ENCODE results near the gene PRDX6. TPM values are rescaled to one million over a fixed set of nuclear protein-coding genes. Genes with fewer than 3 reads are reported as not detected.
"Not testable (repeated sequence)": the region's sequence is repeated elsewhere in the genome, so short reads cannot be mapped to it uniquely, and the experiment has no call there.

Gene PRDX6
- total RNA-seq, 1 experiment from 2014 or later = 376 TPM

GRCh38 chr1:173507847-173508209, 30.7 kb downstream of the PRDX6 start:
- POLR2A ChIA-PET (ENCODE audit: unreplicated experiment) = interaction anchor here (0.6 to 0.7 kb wide), 3 partner anchors 18 to 214 kb away, joined by 3 to 5 read pairs (median 3); no protein-coding TSS in a partner anchor
- DNase-seq = peak; percentile 38 to 83
- Histone ChIP-seq H3K36me3 (ENCODE audit: low read depth) (no peaks in the 10 kb centered on the region), H3K9me3 (ENCODE audit: insufficient read depth, low read depth) (no peaks in the 10 kb centered on the region), H3K79me2 (ENCODE audit: low read depth) (no peaks in the 10 kb centered on the region), H3K4me1 (replicated peaks; ENCODE audit: insufficient read depth) (peaks cover 36% of the 10 kb centered on the region), H3K4me3 (peak overlapping the region; percentile 25; the same call in 1 of the 2 replicates), H4K20me1 (ENCODE audit: insufficient read depth) (no peaks in the 10 kb centered on the region), H2AFZ (no peak overlapping the region), H3K27me3 (ENCODE audit: insufficient read depth, low read depth) (no peaks in the 10 kb centered on the region), H3F3A (ENCODE audit: insufficient read depth, low read depth) (peaks cover 23% of the 10 kb centered on the region), H3K4me2 (peak overlapping the region; percentile 75), H3K9me2 (ENCODE audit: insufficient read depth) (no peaks in the 10 kb centered on the region), H3K27ac (peak overlapping the region; percentile 84)
- CTCF ChIA-PET = interaction anchor here (0.7 kb wide), 1 partner anchor 78 kb away, joined by 3 read pairs; no protein-coding TSS in a partner anchor
- BruUV-seq (replicated peaks) = no TSS peak
- TF ChIP-seq CTCF (conservative IDR thresholded peaks at IDR 0.05) (no peak), EZH2 (IDR thresholded peaks at IDR 0.05; ENCODE audit: low read depth) (no peak)
- intact Hi-C loops (cut with micrococcal nuclease; ENCODE audit: unreplicated experiment) = loop anchor here (10.0 kb wide), 1 partner anchor 207 kb away; the partner anchor contains the start of gene KLHL20

DNA sequence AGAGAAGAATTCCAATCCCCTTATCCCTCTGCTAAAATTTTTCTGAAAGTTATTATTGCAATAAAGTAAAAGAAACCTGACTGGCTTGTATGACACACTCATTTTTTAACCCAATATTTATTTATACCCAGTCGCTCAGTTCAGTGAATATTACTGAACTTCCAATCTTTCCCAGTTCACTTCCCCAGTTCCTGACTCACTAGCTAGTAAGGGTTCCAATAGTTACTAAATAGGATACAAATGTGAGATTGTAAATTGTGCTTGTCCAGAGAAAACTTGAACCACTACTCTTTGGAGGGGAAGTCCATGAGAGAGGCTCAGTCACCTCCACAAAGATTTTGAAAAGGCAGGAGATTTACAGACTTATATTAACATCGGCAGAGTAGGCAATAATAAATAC, 31.4 kb downstream of the PRDX6 start:
- ChIA-PET POLR2A (ENCODE audit: unreplicated experiment) (no interaction called here), CTCF (no interaction called here)
- H3K4me3 ChIP-seq = no peak overlapping the region
- no peaks in the 10 kb centered on the region for H4K20me1 ChIP-seq (ENCODE audit: insufficient read depth)
- peaks cover 23% of the 10 kb centered on the region for H3F3A ChIP-seq (ENCODE audit: insufficient read depth, low read depth)
- H3K4me2 ChIP-seq = peak overlapping the region; percentile 75
- no peaks in the 10 kb centered on the region for H3K36me3 ChIP-seq (ENCODE audit: low read depth)
- DNase-seq = no peak
- TF ChIP-seq CTCF (conservative IDR thresholded peaks at IDR 0.05) (no peak), EZH2 (IDR thresholded peaks at IDR 0.05; ENCODE audit: low read depth) (no peak)
- no peaks in the 10 kb centered on the region for H3K9me3 ChIP-seq (ENCODE audit: insufficient read depth, low read depth)
- intact Hi-C loops (cut with micrococcal nuclease; ENCODE audit: unreplicated experiment) = loop anchor here (10.0 kb wide), 1 partner anchor 206 kb away; the partner anchor contains the start of gene KLHL20
- H3K27ac ChIP-seq = peak overlapping the region; percentile 84; the same call in 1 of the 2 replicates
- H3K9me2 ChIP-seq (ENCODE audit: insufficient read depth) = no peaks in the 10 kb centered on the region
- peaks cover 36% of the 10 kb centered on the region for H3K4me1 ChIP-seq (replicated peaks; ENCODE audit: insufficient read depth)
- H2AFZ ChIP-seq = no peak overlapping the region
- no TSS peak for BruUV-seq (replicated peaks)
- H3K79me2 ChIP-seq (ENCODE audit: low read depth) = no peaks in the 10 kb centered on the region
- H3K27me3 ChIP-seq (ENCODE audit: insufficient read depth, low read depth) = no peaks in the 10 kb centered on the region

GRCh38 chr1:173509797-173510196, 32.7 kb downstream of the PRDX6 start:
- Histone ChIP-seq H3K79me2 (ENCODE audit: low read depth) (no peaks in the 10 kb centered on the region), H3K36me3 (ENCODE audit: low read depth) (no peaks in the 10 kb centered on the region), H3K9me2 (ENCODE audit: insufficient read depth) (no peaks in the 10 kb centered on the region), H3K4me1 (replicated peaks; ENCODE audit: insufficient read depth) (peaks cover 36% of the 10 kb centered on the region), H4K20me1 (ENCODE audit: insufficient read depth) (no peaks in the 10 kb centered on the region), H3K27me3 (ENCODE audit: insufficient read depth, low read depth) (no peaks in the 10 kb centered on the region), H3K9me3 (ENCODE audit: insufficient read depth, low read depth) (no peaks in the 10 kb centered on the region), H3K4me2 (no peak overlapping the region), H3K4me3 (no peak overlapping the region), H2AFZ (no peak overlapping the region), H3F3A (ENCODE audit: insufficient read depth, low read depth) (peaks cover 23% of the 10 kb centered on the region), H3K27ac (no peak overlapping the region)
- no TSS peak for BruUV-seq (replicated peaks)
- CTCF ChIA-PET = interaction anchor here (0.7 kb wide), 1 partner anchor 17 kb away, joined by 11 read pairs; no protein-coding TSS in a partner anchor
- no peak for DNase-seq
- TF ChIP-seq CTCF (conservative IDR thresholded peaks at IDR 0.05) = no peak
- no peak for TF ChIP-seq EZH2 (IDR thresholded peaks at IDR 0.05; ENCODE audit: low read depth)
- POLR2A ChIA-PET (ENCODE audit: unreplicated experiment) = no interaction called here
- intact Hi-C loops (cut with micrococcal nuclease; ENCODE audit: unreplicated experiment) = loop anchor here (10.0 kb wide), 1 partner anchor 205 kb away; the partner anchor contains the start of gene KLHL20

GRCh38 chr1:173514503-173514902, 37.4 kb downstream of the PRDX6 start:
- DNase-seq = not testable (repeated sequence)

More at GRCh38 chr1:173514503-173514902, 37.4 kb downstream of the PRDX6 start:
- H3K79me2 ChIP-seq (ENCODE audit: low read depth); POLR2A ChIA-PET (ENCODE audit: unreplicated experiment); H3K4me2 ChIP-seq; H3K4me3 ChIP-seq; H3K27me3 ChIP-seq (ENCODE audit: insufficient read depth, low read depth); H4K20me1 ChIP-seq (ENCODE audit: insufficient read depth); BruUV-seq (replicated peaks); intact Hi-C loops (cut with micrococcal nuclease; ENCODE audit: unreplicated experiment); CTCF ChIA-PET; H3F3A ChIP-seq (ENCODE audit: insufficient read depth, low read depth); H3K27ac ChIP-seq; H2AFZ ChIP-seq; H3K4me1 ChIP-seq (replicated peaks; ENCODE audit: insufficient read depth); H3K9me2 ChIP-seq (ENCODE audit: insufficient read depth); H3K9me3 ChIP-seq (ENCODE audit: insufficient read depth, low read depth); H3K36me3 ChIP-seq (ENCODE audit: low read depth): not testable (repeated sequence)

All from PC-9 (cell line).